ENCODE results near the gene ANGEL1.

Gene ANGEL1

DNA sequence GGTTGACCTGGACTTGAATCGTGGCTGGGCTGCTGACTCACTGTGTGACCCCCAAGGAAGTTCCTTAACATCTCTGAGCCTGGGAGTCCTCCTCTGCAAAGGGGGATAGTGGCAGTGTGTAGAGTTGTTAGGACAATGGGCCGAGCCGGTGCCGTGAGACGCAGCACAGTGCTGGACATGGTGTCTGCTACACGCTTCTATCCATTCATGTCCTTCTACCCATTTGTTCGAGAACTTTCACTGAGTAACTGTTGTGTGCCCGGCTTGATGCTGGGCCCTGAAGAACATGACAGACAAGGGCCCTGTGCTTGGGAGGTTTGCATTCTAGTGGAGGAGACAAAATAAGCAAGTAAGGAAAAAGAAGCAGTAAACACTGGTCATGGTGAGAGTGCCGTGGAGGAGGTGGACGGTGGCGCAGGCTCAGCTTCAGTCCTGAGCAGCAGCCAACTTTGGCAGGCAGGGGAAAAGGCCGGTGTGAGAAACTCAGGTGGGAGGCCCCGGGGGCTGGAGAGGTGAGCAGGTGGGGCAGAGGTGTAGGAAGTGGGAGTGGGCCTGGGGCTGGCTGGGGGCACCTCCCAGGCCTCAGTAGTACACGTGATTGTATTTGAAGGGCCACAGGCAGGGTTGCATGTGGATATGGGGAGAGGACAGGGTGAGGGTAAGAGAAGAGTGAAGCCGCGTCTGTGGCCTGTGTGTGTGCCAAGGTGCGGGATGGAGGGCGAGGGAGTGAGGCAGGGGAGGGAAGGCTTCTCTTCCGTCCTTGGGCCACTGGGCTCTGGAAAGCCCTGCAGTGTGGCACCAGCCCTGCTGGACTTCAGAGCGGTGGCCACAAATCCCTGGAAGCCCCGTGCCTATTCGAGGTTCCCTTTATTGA lies 37.6 kb downstream of the ANGEL1 start:
- Histone ChIP-seq H3K4me3 (no peak overlapping the region), H3K27ac (peak overlapping the region in 1 of 2 donors; percentile 92)
- peak; percentile 60 for DNase-seq (ENCODE audit: low spot score)
- TF ChIP-seq, protein P1, sequence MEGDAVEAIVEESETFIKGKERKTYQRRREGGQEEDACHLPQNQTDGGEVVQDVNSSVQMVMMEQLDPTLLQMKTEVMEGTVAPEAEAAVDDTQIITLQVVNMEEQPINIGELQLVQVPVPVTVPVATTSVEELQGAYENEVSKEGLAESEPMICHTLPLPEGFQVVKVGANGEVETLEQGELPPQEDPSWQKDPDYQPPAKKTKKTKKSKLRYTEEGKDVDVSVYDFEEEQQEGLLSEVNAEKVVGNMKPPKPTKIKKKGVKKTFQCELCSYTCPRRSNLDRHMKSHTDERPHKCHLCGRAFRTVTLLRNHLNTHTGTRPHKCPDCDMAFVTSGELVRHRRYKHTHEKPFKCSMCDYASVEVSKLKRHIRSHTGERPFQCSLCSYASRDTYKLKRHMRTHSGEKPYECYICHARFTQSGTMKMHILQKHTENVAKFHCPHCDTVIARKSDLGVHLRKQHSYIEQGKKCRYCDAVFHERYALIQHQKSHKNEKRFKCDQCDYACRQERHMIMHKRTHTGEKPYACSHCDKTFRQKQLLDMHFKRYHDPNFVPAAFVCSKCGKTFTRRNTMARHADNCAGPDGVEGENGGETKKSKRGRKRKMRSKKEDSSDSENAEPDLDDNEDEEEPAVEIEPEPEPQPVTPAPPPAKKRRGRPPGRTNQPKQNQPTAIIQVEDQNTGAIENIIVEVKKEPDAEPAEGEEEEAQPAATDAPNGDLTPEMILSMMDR (IDR thresholded peaks at IDR 0.05): no peak

DNA sequence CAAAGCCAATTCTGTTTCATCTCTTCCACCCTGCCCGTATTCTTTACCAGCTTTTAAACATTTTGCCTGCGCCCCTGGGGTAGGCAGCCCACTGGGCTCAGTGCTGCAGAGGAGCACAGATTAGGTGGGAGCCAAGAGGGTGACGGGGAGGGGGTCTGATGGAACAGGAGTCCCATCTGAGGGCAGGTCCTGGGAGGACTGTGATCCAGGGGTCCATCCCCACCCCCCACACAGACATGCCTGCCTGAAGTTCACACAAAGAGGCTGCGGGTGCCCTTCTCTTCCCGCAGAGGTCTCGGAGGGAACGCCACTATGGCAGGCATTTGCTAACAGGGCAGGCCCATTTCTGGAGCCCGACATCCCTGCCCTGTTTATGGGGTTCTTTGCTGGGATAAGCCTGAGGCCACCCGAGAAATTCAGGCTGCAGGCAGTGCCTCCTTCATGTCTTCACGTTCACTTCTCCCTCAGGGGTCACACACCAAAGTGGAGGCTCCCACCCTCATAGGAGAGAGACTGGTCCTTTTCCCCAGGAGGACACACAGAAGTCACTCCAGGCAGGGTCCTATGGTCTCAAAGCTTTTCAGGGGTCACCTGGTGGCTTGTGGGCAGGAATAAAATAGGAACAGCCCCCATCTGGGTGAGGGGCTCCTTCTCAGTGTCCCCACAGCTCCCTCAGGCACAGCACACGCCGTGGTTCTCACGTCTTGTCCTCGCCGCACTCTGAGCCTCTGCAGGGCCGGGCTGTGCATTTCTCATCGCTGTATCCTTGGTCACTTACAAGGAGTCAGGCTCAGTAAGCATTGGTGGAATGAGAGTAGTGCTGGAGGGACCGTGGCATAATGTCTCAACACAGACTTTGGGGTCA lies 38.5 kb downstream of the ANGEL1 start:
- Histone ChIP-seq H3K27ac (peak overlapping the region; percentile 86 to 92), H3K4me3 (peak overlapping the region; percentile 10)
- peak; percentile 64 for DNase-seq (ENCODE audit: low spot score)
- TF ChIP-seq, protein P1 (IDR thresholded peaks at IDR 0.05): no peak

GRCh38 chr14:76773188-76773885 lies 39.3 kb downstream of the ANGEL1 start:
- peak overlapping the region; percentile 86 to 92 for H3K27ac ChIP-seq
- peak; percentile 90 for DNase-seq (ENCODE audit: low spot score)
- H3K4me3 ChIP-seq: peak overlapping the region; percentile 24
- TF ChIP-seq, protein P1 (IDR thresholded peaks at IDR 0.05): no peak

DNA sequence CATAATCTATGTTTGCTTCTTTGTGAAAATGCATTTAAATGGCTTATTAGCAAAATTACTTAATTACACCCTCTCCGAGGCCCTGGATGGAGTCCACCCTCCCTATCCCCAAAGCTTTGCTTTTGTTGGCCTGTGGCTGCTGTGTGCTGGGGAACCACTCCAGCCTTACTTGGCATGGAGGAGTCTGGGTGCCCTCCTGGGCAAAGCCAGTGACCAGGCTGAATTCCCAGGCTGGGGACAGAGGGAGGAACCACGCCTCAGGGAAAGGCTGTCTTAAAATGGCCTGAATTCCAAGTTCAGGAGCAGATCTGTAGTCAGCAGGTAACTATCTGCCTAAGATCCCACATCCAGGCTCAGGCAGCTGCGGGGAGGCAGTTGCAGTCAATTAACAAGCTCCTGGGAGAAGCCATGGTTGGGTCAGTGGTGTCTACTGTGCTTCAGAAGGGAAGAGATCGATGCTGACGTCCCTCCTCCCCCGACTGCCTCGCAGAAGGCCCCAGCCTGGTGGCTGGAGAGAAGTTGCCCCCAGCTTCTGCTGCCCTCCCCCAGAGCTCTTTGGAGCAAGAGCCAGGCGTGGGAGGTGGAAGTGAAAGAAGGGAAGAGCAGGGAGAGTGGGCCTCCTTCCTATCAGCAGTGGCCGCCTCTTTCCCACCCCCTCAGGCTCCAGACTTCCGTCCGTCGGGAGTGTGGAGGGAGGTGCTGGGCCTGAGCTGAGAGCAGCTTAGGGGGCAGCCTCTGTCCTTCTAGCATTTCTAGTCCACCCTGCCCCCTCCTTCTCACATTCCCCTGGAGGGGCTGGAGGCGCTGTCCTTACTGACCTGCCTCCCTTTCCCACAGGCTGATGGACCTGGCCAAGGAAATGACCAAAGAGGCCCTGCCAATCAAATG lies 40.1 kb downstream of the ANGEL1 start:
- DNase-seq (ENCODE audit: low spot score): peak; percentile 90
- peak overlapping the region; percentile 86 to 92 for H3K27ac ChIP-seq
- TF ChIP-seq, protein P1 (IDR thresholded peaks at IDR 0.05): no peak
- peak overlapping the region; percentile 24 for H3K4me3 ChIP-seq

DNA sequence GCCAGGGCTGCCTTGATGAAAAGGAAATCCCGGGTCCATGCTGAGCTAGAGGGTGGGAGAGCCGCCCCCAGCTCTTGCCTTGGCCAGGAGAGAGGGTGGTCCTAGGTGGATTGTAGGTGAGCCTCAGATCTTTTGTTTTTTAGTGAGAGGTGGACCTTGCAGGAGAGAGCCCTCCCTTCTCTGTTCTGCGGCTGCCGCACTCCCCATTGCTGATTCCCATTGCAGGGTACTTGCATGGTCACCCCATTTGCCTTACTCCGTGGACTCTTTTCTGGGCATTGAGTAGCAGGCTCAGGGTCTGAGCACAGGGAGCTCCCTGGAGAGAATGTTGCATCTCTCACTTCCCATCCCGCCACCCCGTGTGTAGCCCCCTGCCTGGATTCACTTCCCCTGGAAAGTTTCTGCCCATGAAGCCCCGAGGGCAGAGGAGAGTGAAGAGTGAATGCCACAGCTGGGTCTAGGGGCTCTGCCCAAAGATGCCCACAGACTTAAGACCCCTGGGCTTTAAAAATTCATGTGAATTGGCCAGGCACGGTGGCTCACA lies 41.2 kb downstream of the ANGEL1 start:
- peak; percentile 55 for DNase-seq (ENCODE audit: low spot score)
- peak overlapping the region; percentile 86 to 92 for H3K27ac ChIP-seq
- TF ChIP-seq, protein P1 (IDR thresholded peaks at IDR 0.05): no peak
- H3K4me3 ChIP-seq: no peak overlapping the region

Data from coronary artery (tissue), 2 donors.